ENCODE results near the gene DDIT4. TPM values are rescaled to one million over a fixed set of nuclear protein-coding genes. Genes with fewer than 3 reads are reported as not detected.
A peak's percentile ranks its signal among the peaks of the same experiment; 100 is the strongest.

The DDIT4 gene
- total RNA-seq, 1 experiment from 2014 or later, result 157 TPM

DNA sequence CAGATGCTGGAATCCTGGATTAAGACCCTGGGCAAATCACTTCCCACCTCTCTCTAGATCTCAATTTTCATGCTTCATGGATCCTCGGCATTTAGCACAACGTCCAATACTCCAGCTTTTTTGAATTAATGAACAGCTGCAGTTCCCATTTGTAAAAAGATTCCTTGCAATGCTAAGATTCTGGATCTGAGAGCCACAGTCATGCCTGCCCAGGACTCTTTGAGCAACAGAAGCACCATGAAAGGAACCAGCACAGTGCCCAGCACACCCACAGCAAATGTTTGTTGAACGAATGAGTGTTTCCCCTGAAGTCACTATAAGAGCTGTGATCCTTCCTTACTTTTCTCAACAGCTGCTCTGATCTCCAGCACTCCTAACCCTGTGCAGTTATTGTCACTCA, 20.8 kb upstream of the DDIT4 start:
- Histone ChIP-seq H3K4me1 (ENCODE audit: control insufficient read depth, insufficient read depth, low read length) (peaks cover 38% of the 10 kb centered on the region), H3K9me3 (ENCODE audit: control insufficient read depth, insufficient read depth, low read depth, low read length) (no peaks in the 10 kb centered on the region), H3K36me3 (ENCODE audit: control insufficient read depth, insufficient read depth, low read length) (no peaks in the 10 kb centered on the region), H3K27ac (ENCODE audit: low read length) (peak overlapping the region; percentile 92; the same call in 1 of the 2 replicates), H3K4me3 (ENCODE audit: low read depth in 2 of 2, low read length in 2 of 2) (no peak overlapping the region), H3K27me3 (ENCODE audit: control insufficient read depth, insufficient read depth, low read length) (no peaks in the 10 kb centered on the region)
- ATAC-seq (no peak), DNase-seq (ENCODE audit: low read depth, low spot score) (no peak)
- POLR2A ChIA-PET, result no interaction called here
- in situ Hi-C loops (cut with HindIII; ENCODE audit: low pct_unique_long_range_greater_than_20kb, low sequenced_read_pairs) (no loop called here), intact Hi-C loops (cut with micrococcal nuclease; ENCODE audit: unreplicated experiment) (no loop called here)
- TF ChIP-seq TCF7L2 (IDR thresholded peaks at IDR 0.05; ENCODE audit: low read depth, low read length) (no peak), POLR2AphosphoS5 (IDR thresholded peaks at IDR 0.05; ENCODE audit: low read depth, low read length) (no peak), SIN3A (IDR thresholded peaks at IDR 0.05; ENCODE audit: borderline replicate concordance, insufficient read depth, low read depth, low read length) (no peak)
- TF ChIP-seq, protein P1, sequence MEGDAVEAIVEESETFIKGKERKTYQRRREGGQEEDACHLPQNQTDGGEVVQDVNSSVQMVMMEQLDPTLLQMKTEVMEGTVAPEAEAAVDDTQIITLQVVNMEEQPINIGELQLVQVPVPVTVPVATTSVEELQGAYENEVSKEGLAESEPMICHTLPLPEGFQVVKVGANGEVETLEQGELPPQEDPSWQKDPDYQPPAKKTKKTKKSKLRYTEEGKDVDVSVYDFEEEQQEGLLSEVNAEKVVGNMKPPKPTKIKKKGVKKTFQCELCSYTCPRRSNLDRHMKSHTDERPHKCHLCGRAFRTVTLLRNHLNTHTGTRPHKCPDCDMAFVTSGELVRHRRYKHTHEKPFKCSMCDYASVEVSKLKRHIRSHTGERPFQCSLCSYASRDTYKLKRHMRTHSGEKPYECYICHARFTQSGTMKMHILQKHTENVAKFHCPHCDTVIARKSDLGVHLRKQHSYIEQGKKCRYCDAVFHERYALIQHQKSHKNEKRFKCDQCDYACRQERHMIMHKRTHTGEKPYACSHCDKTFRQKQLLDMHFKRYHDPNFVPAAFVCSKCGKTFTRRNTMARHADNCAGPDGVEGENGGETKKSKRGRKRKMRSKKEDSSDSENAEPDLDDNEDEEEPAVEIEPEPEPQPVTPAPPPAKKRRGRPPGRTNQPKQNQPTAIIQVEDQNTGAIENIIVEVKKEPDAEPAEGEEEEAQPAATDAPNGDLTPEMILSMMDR (IDR thresholded peaks at IDR 0.05), result no peak
- TF ChIP-seq, protein P2, sequence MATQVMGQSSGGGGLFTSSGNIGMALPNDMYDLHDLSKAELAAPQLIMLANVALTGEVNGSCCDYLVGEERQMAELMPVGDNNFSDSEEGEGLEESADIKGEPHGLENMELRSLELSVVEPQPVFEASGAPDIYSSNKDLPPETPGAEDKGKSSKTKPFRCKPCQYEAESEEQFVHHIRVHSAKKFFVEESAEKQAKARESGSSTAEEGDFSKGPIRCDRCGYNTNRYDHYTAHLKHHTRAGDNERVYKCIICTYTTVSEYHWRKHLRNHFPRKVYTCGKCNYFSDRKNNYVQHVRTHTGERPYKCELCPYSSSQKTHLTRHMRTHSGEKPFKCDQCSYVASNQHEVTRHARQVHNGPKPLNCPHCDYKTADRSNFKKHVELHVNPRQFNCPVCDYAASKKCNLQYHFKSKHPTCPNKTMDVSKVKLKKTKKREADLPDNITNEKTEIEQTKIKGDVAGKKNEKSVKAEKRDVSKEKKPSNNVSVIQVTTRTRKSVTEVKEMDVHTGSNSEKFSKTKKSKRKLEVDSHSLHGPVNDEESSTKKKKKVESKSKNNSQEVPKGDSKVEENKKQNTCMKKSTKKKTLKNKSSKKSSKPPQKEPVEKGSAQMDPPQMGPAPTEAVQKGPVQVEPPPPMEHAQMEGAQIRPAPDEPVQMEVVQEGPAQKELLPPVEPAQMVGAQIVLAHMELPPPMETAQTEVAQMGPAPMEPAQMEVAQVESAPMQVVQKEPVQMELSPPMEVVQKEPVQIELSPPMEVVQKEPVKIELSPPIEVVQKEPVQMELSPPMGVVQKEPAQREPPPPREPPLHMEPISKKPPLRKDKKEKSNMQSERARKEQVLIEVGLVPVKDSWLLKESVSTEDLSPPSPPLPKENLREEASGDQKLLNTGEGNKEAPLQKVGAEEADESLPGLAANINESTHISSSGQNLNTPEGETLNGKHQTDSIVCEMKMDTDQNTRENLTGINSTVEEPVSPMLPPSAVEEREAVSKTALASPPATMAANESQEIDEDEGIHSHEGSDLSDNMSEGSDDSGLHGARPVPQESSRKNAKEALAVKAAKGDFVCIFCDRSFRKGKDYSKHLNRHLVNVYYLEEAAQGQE (IDR thresholded peaks at IDR 0.05; ENCODE audit: insufficient read depth in 1 of 2, low read depth in 2 of 2, low read length in 1 of 2), result no peak
- BruUV-seq (replicated peaks), result no TSS peak
- CTCF ChIA-PET, result interaction anchor here (0.7 to 1.5 kb wide), 2 partner anchors 84 to 196 kb away, joined by 4 to 5 read pairs; no protein-coding TSS in a partner anchor

DNA sequence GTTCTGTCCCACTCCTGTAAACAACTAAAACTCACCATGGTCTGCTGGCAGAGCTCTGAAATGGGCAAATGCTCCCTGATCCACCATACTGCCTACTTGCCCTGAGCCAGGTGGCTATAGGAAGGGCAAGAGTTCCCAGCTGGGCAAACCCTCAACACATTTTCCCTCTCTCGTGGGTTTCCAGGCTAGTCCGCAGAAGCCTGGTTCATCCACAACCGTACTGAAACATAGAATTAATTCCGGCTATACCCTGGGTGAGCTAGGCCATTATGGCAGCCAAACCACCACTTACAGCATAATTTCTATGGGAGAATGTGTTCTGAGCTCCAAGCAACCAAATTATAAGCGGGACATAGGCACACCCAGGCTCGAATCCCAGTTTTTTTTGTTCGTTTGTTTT, 20.1 kb upstream of the DDIT4 start:
- BruUV-seq (replicated peaks), result no TSS peak
- Histone ChIP-seq H3K27ac (ENCODE audit: low read length) (peak overlapping the region; percentile 92), H3K4me1 (ENCODE audit: control insufficient read depth, insufficient read depth, low read length) (peaks cover 32% of the 10 kb centered on the region), H3K9me3 (ENCODE audit: control insufficient read depth, insufficient read depth, low read depth, low read length) (no peaks in the 10 kb centered on the region), H3K27me3 (ENCODE audit: control insufficient read depth, insufficient read depth, low read length) (no peaks in the 10 kb centered on the region), H3K4me3 (ENCODE audit: low read depth in 2 of 2, low read length in 2 of 2) (no peak overlapping the region), H3K36me3 (ENCODE audit: control insufficient read depth, insufficient read depth, low read length) (no peaks in the 10 kb centered on the region)
- CTCF ChIA-PET, result interaction anchor here (1.5 kb wide), 1 partner anchor 196 kb away, joined by 4 read pairs; no protein-coding TSS in a partner anchor
- TF ChIP-seq TCF7L2 (IDR thresholded peaks at IDR 0.05; ENCODE audit: low read depth, low read length) (no peak), POLR2AphosphoS5 (IDR thresholded peaks at IDR 0.05; ENCODE audit: low read depth, low read length) (no peak), SIN3A (IDR thresholded peaks at IDR 0.05; ENCODE audit: borderline replicate concordance, insufficient read depth, low read depth, low read length) (no peak)
- TF ChIP-seq, protein P1 (IDR thresholded peaks at IDR 0.05), result no peak
- TF ChIP-seq, protein P2 (IDR thresholded peaks at IDR 0.05; ENCODE audit: insufficient read depth in 1 of 2, low read depth in 2 of 2, low read length in 1 of 2), result no peak
- ATAC-seq (no peak), DNase-seq (ENCODE audit: low read depth, low spot score) (no peak)
- intact Hi-C loops (cut with micrococcal nuclease; ENCODE audit: unreplicated experiment) (no loop called here), in situ Hi-C loops (cut with HindIII; ENCODE audit: low pct_unique_long_range_greater_than_20kb, low sequenced_read_pairs) (no loop called here)
- POLR2A ChIA-PET, result interaction anchor here (0.6 kb wide), 1 partner anchor 113 kb away, joined by 7 read pairs; no protein-coding TSS in a partner anchor
